Superior temporal gyrus (tissue), 1 donor: Measurements from ENCODE around the gene KATNIP.
"Not testable (repeated sequence)": the region's sequence is repeated elsewhere in the genome, so short reads cannot be mapped to it uniquely, and the experiment has no call there.

Experiments
- DNase-seq: peaks from one replicate; pipeline ENCODE4 v3.0.0-alpha.2; 2016; ENCODE audit errors: extremely low spot score

The KATNIP gene

DNA sequence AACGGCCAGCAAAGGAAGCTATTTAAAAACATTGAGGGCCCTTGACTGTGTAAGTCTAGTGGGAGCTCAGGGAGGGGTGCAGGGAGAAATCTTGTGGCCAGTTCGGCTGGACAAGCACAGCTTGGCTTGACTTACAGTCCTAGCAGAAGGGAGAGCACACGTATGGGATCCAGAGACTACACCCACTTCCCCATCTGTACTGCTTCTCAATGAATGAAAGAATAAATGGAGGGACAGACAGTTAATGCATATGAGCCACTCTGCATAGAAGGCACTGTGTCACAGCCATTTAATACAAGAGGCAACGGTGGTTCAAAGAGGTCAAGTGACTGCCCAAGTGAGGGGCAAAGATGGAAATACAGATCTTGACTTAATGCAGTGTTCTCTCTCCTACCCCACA, 15.7 kb upstream of the KATNIP start:
- DNase-seq, result no peak

- DNase-seq, result no peak
Measured at GRCh38 chr16:27538528-27538927, 11.4 kb upstream of the KATNIP start.

GRCh38 chr16:27539120-27539519, 10.8 kb upstream of the KATNIP start:
- no peak for DNase-seq

- no peak for DNase-seq
Measured at GRCh38 chr16:27539636-27540035, 10.3 kb upstream of the KATNIP start.

- DNase-seq, result no peak
Measured at GRCh38 chr16:27543801-27544200, 6.1 kb upstream of the KATNIP start.

DNA sequence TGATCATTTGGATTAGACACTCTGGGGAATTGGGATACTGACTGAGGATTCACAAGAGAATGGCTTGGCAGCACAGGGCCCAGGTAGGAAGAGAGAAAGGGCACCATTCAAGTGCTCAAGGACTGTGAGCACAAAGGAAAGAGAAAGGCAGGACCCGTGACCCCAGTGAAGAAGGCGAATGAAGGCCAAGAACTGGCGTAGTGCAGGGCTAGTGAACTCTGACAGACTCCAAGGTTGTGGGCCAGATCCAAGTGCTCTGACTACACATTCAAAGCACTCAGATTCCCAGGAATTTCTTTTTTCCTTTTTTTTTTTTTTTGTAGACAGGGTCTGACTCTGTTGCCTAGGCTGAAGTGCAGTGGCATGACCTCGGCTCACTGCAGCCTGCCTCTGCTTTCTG, 5.3 kb upstream of the KATNIP start:
- DNase-seq, result no peak

- no peak for DNase-seq
Measured at GRCh38 chr16:27547134-27547533, 2.8 kb upstream of the KATNIP start.

GRCh38 chr16:27547851-27548250, 2.1 kb upstream of the KATNIP start:
- DNase-seq, result no peak

DNA sequence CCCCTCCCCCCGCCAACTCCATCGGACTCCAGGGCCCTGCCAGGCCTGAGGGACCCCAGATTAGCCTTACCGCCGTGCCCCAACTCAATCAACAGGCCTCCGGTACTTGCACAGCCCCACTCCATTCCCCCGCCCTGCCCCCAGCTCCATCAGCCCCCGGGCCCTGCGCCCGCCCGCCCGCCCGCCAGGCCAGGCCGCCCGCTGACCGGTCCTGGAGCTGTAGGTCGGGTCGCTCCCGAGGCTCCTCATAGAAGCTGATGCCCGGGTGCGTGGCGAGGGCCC, 539 bp upstream of the KATNIP start:
- DNase-seq, result no peak

DNA sequence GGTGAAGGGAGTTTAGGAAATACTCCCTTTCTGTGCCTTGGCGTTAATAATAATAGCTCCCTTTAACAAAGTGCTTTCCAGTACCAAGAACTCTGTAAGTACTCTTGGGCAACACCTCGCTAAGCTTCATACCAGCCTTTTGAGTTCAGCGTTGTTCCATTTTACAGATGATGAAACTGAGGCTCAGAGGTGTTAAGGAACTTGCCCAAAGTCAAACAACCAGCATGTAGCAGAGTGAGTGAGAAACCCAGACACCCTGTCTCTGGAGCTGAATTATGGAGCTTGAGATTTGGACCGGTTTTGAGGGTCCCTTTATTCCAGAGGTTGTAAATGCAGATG, 607 bp downstream of the KATNIP start:
- DNase-seq, result no peak

DNA sequence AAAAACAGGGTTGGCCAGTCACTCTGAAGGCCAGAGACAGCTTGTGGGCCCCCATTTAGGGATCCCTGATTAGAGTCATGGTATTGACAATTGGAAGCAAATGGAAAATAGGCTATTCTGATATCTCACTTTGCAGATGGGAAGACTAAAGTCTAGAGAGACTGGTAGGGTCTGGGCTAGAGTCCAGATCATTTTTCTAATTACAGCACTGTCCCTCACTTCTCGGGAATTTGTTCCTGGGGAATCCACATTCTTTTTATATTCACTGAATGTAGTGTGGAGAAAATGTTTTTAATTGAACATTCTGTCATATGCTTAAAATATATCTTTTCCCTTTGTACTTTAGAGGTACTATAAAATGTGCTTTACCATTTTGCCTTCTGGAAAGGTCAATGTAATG, 1.1 kb downstream of the KATNIP start:
- no peak for DNase-seq

DNA sequence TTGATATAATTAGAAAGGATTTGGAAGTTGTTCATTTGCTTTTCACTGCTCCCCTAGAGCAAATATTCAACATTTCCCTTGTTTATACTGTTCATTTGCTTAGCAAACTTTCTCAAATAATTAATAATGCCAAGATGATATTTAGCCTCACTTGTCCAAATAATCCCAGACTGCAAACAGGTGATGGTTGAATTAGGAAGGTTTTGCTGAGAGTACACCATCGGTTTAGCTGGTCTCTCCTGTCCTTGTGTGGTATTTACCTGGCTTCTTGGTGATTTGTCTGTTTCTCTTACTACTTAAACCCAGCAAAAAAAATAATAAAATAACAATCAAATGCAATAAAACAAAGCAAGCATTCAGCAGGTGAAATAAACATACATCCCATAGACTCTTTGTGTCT, 6.5 kb downstream of the KATNIP start:
- no peak for DNase-seq

DNA sequence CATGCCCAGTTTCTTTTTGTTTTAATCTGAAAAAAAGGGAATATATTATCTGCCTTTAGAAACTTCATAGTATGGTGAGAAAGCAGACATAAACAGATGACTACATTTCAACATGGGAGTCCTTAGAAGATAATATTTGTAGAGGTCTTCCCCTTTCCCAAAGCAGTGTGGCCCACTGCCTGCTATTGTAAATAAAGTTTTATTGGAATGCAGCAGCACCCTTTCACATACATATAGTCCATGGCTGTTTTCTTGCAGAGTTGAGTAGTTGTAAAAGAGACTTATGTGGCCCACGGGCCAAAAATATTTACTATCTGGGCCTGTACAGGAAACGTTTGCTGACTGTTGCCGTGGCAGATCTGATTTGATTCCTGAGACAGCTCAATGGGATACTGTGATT, 8.5 kb downstream of the KATNIP start:
- no peak for DNase-seq

- no peak for DNase-seq
Measured at GRCh38 chr16:27558932-27559331, 9.0 kb downstream of the KATNIP start.

- DNase-seq, result no peak
Measured at GRCh38 chr16:27561216-27561615, 11.3 kb downstream of the KATNIP start.

DNA sequence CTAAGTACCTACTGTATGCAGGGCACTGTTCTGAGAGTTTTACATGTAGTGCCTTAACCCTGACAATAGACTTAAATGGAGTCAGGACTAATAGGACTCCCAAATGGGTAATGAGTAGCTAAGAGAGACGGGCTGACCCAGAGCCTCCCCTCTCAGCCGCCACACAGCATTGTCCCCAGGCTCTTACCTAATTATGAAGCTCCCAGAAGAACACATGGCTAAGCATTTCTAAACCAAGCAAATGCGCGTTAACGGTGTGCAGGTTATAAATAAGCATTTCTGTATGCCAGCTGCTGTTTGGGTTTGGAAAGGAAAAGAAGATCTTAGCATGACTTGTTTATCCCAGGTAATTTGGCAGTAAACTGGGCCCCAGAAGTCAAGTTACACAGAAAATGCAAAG, 14.3 kb downstream of the KATNIP start:
- no peak for DNase-seq

DNA sequence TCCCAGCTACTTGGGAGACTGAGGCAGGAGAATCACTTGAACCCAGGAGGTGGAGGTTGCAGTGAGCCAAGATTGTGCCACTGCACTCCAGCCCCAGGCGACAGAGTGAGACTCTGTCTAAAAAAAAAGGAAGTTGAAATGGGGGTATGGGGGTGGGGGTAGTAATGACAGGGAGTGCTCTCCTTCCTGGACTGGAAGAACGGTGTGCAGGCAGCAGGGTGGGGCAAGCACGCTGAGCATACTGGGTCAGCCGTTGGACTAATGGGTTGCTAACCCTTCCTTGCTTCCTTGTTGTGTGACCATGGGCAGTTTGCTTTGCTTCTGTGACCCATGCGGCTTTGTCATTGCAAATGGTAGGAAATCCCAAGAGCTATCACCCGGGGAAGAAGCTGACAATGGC, 16.5 kb downstream of the KATNIP start:
- DNase-seq, result no peak

DNA sequence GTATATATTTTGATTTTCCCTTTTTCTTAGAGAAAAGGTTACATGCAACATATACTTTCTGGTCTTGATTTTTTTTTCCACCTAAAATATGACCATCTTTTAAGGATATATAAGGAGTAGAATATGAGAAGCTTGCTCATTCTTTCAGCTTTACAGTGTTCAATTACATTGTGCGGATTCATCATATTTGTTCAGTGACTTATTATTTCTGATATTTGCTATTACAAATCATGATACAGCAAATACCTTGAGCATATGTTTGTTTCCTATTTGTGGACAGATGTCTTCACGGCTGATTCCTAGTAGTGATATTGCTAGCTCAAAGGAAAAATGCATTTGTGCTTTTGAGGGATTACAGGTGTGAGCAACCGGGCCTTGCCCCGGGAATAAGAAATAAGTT, 18.1 kb downstream of the KATNIP start:
- DNase-seq, result no peak

- not testable (repeated sequence) for DNase-seq
Measured at GRCh38 chr16:27570986-27571385, 21.0 kb downstream of the KATNIP start.

DNA sequence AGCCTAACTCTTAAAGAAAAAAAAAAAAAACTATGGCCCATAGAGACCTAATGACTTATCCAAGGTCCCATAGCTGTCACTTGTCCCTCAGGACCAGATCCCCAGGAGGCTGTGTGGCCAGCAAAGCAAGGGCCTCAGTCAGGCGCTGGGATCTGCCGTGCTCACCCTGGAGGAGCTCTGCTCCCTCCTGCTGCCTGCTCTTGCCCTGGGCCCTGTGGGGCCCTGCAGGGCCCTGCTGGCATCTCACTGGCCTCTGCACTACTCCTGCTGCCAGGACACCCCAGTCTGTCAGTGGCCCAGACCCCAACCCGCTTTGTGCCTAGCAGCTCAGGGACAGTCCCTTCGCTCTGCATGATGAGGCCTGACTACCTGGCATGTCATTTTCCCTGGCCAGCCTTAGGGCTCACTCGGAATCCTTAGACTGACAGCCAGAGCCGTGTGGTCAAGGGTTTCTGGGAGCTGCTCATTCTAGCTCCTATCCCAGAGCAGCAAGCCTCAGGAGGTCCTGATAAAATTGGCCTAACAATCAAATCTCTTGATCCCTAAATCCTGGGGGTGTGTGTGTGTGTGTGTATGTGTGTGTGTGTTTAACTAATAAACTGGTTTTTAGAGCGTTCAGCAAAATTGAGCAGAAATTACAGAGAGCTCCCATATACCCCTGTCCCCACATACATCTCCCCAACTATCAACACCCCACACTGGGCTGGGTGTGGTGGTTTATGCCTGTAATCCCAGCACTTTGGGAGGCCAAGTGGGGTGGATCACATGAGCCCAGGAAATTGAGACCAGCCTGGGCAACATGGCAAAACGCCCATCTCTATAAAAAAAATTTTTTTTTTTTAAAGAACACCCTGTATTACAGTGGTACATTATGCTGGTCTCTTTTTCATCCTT, 21.7 kb downstream of the KATNIP start:
- DNase-seq, result no peak

DNA sequence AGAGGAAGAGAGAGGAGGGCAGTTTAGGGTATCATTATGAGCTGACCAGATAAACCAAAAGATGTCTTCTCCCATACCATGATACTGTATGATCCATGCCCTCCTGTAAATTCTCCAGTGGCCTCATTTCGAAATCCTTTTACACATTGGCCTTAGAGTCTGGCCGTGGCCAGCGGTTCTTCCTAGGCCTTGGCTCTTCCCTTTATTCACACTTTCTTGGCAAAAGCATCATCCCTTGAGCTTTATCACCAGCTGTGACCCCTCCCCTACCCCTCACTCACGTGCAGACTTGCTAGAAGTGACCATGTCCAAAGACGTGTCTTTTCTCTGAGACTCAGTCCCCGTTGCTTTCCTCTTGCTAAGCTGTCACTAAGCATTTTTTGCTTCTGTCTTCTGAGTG, 22.8 kb downstream of the KATNIP start:
- DNase-seq, result no peak

GRCh38 chr16:27576729-27577128, 26.8 kb downstream of the KATNIP start:
- DNase-seq, result no peak

- DNase-seq, result no peak
Measured at GRCh38 chr16:27579087-27579980, 29.4 kb downstream of the KATNIP start.
